GM18907 (cell line): ENCODE measurements around the gene MAD2L2.

Source experiments
- ATAC-seq: cut with Tn5 transposase; IDR thresholded peaks from one replicate; pipeline ENCODE4 v1.9.1; 2021; ENCODE audit warnings: mild to moderate bottlenecking, moderate library complexity; ENCODE audit not compliant: unreplicated experiment

Gene MAD2L2

DNA sequence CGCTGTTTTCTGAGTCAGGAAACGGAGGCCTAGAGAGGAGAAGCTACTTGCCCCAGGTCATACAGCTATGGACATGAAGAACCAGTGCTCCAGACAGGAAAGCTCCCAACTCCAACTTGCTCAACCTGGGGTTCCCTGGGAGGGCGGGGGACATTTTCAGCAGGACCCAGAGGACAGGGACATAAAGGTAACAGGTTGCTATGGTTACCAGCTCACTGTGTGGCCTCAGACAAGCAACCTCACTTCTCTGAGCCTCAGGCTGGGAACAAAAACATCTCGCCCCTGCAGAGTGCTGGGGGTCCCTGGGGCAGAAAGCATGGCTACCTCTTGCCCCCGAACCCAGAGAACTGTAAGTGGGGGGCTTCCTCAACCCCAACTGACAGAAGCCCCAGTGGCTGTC, 42.8 kb downstream of the MAD2L2 start:
- ATAC-seq: no peak

DNA sequence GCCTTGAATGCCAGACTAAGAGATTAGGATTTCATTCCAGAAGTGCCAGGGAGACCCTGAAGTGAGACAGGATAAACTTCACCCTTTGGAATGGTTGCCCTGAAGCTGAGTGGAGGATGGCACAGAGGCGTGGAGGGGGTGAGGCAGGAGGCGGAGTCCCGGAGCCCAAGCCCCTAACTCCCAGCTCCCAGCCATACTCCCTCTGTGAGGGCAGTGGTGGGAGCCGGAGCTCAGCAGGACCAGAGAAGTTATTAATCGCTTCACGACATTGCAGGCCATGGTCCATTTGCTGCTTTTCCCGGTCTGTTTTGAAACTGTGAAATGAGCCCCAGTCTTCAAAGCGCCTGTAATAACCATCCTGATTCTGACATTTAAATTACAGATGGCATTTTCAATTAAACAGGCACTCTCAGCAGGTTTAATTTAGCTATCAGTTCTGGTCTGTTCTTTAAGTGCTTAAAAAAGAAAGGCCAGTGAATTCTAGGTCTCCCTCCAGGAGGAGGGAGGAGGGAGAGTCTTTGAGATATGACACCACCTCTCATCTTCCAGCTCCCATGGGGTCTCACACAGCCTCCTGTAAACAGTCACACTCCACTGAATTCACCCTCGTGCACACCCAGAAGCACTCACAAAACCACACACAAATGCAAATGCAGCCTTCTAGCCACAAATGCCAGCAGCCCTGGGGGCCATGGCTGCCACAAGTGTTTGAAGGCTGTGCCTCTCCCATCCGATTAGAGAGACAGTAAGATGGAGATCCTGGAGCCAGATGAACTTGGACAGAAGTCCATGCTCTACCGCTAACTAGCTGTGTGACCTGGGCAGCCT, 46.4 kb downstream of the MAD2L2 start:
- no peak for ATAC-seq

DNA sequence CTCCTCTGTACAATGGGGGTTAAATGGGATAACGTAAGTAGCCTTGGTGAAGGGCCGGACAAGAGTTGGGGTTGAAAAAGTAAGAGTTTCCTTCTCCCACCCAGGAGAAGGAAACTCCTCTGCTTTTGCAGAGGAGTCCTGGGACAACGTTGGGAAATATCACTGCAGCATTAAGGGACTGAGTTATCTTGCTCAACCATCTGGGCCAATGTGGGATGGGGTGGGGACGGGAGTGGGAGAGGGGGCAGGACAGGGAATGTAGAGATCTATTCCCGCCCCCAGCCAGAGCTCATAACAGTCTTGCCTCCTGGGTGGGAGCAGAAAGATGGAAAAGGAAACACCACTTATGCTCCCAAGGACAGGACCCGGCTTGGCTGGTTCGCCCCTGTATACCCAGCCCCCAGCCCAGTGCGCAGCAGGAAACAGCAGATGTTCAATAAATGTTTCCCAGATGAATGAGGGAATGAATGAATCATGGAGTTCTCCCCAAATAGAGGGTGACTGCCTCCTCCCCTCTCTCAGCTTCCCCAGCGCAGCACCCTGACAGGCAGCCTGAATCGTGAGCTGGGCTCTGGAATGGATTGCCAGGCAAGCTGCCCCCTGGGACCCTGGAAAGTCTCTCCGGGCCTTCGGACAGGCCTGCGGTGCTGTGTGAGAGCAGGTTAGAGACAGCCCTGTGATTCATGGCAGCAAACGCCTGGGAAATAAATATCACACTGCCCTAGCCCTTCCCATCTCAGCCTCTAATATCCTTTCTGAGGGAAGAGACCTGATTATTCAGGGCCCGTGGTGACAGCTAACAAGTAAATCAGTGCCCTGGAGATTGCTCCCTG, 51.5 kb downstream of the MAD2L2 start:
- ATAC-seq: no peak

DNA sequence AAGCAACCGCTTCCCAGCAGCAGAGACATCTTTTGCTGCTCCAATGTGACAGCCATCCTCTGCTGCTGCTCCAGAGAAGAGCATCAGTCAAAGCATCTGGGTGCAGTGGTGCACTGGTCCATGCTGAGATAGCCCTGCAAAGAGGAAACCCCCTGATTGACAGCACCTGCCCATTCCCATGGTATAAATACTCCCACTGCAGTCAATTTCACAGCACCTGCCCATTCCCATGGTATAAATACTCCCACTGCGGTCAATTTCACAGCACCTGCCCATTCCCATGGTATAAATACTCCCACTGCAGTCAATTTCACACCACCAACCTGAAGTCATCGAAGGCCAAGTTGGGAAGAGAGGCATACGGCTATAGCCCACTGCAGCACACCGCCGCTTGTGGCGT, 52.2 kb downstream of the MAD2L2 start:
- no peak for ATAC-seq

DNA sequence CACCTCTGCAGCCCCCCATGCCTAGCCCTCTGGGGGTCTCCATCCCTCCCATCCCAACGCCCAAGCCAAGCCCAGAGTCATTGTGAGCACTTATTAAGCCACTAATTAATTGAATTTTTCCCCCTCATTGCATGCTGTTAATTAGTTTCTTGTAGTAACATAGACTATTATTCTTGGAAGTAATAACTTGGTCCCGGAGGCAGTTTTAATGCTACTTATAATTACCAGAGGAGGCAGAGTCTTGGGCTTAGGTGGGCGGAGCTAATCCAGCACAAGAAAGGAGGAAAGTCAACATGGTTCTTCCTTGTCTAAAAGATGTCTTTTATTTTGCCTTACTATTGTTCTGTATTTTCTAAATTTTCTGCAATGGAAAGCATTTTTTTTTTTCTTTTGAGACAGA, 54.4 kb downstream of the MAD2L2 start:
- no peak for ATAC-seq
